Mesenchymal stem cell (in vitro differentiated cells and primary cell): ENCODE data around the gene POLR2E.

Experiments used
- DNase-seq: peaks from one replicate; pipeline ENCODE4 v3.0.0-alpha.2; 2013
- H2AFZ ChIP-seq: one replicate; pipeline ENCODE4 v1.6.1; 2013; ENCODE audit warnings: low read depth, mild to moderate bottlenecking, control low read depth, inconsistent platforms, low read length, moderate library complexity
- H2AK5ac ChIP-seq: 2 replicates; pipeline ENCODE4 v1.6.1; 2013; ENCODE audit warnings: low read length, moderate library complexity, mild to moderate bottlenecking, inconsistent platforms; ENCODE audit not compliant: severe bottlenecking
- H2BK120ac ChIP-seq: one replicate; pipeline ENCODE4 v1.6.1; 2013; ENCODE audit warnings: low read depth, mild to moderate bottlenecking, inconsistent platforms, low read length, moderate library complexity
- H2BK12ac ChIP-seq, 2 experiments: one replicate each; pipeline ENCODE4 v1.6.1; 2013; ENCODE audit warnings: inconsistent platforms in 2 of 2, low read length in 2 of 2, mild to moderate bottlenecking in 2 of 2, moderate library complexity in 2 of 2, control low read depth in 1 of 2
- H2BK15ac ChIP-seq: one replicate; pipeline ENCODE4 v1.6.1; 2013; ENCODE audit warnings: mild to moderate bottlenecking, low read depth, inconsistent platforms; ENCODE audit not compliant: poor library complexity, severe bottlenecking
- H2BK5ac ChIP-seq: 2 replicates; pipeline ENCODE4 v1.6.1; 2013; ENCODE audit warnings: low read depth, mild to moderate bottlenecking, low read length, control low read depth, inconsistent platforms; ENCODE audit not compliant: poor library complexity, severe bottlenecking
- H3K14ac ChIP-seq, 2 experiments: one replicate each; pipeline ENCODE4 v1.6.1; 2013; ENCODE audit warnings: inconsistent platforms in 2 of 2, low read length in 2 of 2, control low read depth in 1 of 2, mild to moderate bottlenecking in 1 of 2, moderate library complexity in 1 of 2
- H3K18ac ChIP-seq, 2 experiments: one replicate each; pipeline ENCODE4 v1.6.1; 2013; ENCODE audit warnings: inconsistent platforms in 2 of 2, low read length in 2 of 2, control low read depth in 1 of 2, low read depth in 1 of 2, mild to moderate bottlenecking in 1 of 2
- H3K23ac ChIP-seq, 2 experiments: one replicate each; pipeline ENCODE4 v1.6.1; 2013; ENCODE audit warnings: inconsistent platforms in 2 of 2, low read length in 2 of 2, mild to moderate bottlenecking in 2 of 2, moderate library complexity in 2 of 2, control low read depth in 1 of 2
- H3K27ac ChIP-seq: 2 replicates; pipeline ENCODE4 v1.5.1; 2013; ENCODE audit warnings: mild to moderate bottlenecking, moderate library complexity, low read length, control low read depth, inconsistent platforms; ENCODE audit not compliant: poor library complexity, severe bottlenecking
- H3K27me3 ChIP-seq, 2 experiments: 2 replicates each; pipeline versions ENCODE4 v1.6.1 to v1.7.0; 2013; ENCODE audit warnings: low read length in 2 of 2, mild to moderate bottlenecking in 2 of 2, moderate library complexity in 2 of 2, control low read depth in 1 of 2, inconsistent platforms in 1 of 2; ENCODE audit not compliant: control insufficient read depth in 1 of 2, insufficient read depth in 1 of 2
- H3K36me3 ChIP-seq, 2 experiments: 2 replicates each; pipeline versions ENCODE4 v1.6.1 to v1.7.0; 2013; ENCODE audit warnings: low read length in 2 of 2, control low read depth in 1 of 2, inconsistent platforms in 1 of 2, low read depth in 1 of 2, mild to moderate bottlenecking in 1 of 2; ENCODE audit not compliant: insufficient read depth in 2 of 2, control insufficient read depth in 1 of 2
- H3K4ac ChIP-seq, 2 experiments: one replicate each; pipeline ENCODE4 v1.6.1; 2013; ENCODE audit warnings: inconsistent platforms in 2 of 2, low read length in 2 of 2, mild to moderate bottlenecking in 2 of 2, moderate library complexity in 2 of 2, control low read depth in 1 of 2, low read depth in 1 of 2
- H3K4me1 ChIP-seq: 2 replicates; pipeline ENCODE4 v1.6.1; 2013; ENCODE audit warnings: low read depth, low read length, control low read depth; ENCODE audit not compliant: control insufficient read depth, insufficient read depth
- H3K4me2 ChIP-seq: 2 replicates; pipeline ENCODE4 v1.6.1; 2013; ENCODE audit warnings: low read length, mild to moderate bottlenecking, inconsistent platforms; ENCODE audit not compliant: poor library complexity, severe bottlenecking
- H3K4me3 ChIP-seq, 2 experiments: 2 replicates each; pipeline versions ENCODE4 v1.5.1 to v1.7.0; 2013; ENCODE audit warnings: low read length in 2 of 2, mild to moderate bottlenecking in 2 of 2, control low read depth in 1 of 2, low read depth in 1 of 2; ENCODE audit not compliant: insufficient read depth in 1 of 2
- H3K79me1 ChIP-seq: replicated peaks from 2 replicates; pipeline ENCODE4 v1.6.1; 2013; ENCODE audit warnings: mild to moderate bottlenecking, control low read depth, low read length, inconsistent platforms; ENCODE audit not compliant: poor library complexity, severe bottlenecking
- H3K9ac ChIP-seq: 2 replicates; pipeline ENCODE4 v1.7.0; 2013; ENCODE audit warnings: mild to moderate bottlenecking, low read length, moderate library complexity
- H3K9me3 ChIP-seq: 2 replicates; pipeline ENCODE4 v1.7.0; 2013; ENCODE audit warnings: mild to moderate bottlenecking, low read length; ENCODE audit not compliant: control insufficient read depth
- H4K8ac ChIP-seq: one replicate; pipeline ENCODE4 v1.6.1; 2013; ENCODE audit warnings: inconsistent platforms, mild to moderate bottlenecking, low read length, moderate library complexity
- H4K91ac ChIP-seq: one replicate; pipeline ENCODE4 v1.6.1; 2013; ENCODE audit warnings: mild to moderate bottlenecking, low read length, inconsistent platforms
- WGBS: methylation state at CpG from one replicate; pipeline ENCODE4 v1.1.7; 2013; ENCODE audit warnings: mixed read lengths; 5-methylcytosine and 5-hydroxymethylcytosine counted together

Gene POLR2E

GRCh38 chr19:1060689-1061088, 34.5 kb downstream of the POLR2E start:
- Histone ChIP-seq H2AFZ (no peak overlapping the region), H3K4me1 (peaks cover 11% of the 10 kb centered on the region), H3K9me3 (peaks cover 34% of the 10 kb centered on the region), H2BK5ac (no peak overlapping the region), H3K23ac (no peak overlapping the region), H4K91ac (no peak overlapping the region), H4K8ac (no peak overlapping the region), H2BK12ac (no peak overlapping the region), H3K4me2 (no peak overlapping the region), H3K14ac (no peak overlapping the region), H2AK5ac (no peak overlapping the region), H3K79me1 (no peaks in the 10 kb centered on the region), H3K4ac (no peak overlapping the region), H3K27ac (no peak overlapping the region), H3K4me3 (no peak overlapping the region), H3K36me3 (peaks cover 13 to 48% of the 10 kb centered on the region in 2 experiments), H2BK15ac (no peak overlapping the region), H3K9ac (no peak overlapping the region), H2BK120ac (no peak overlapping the region), H3K18ac (no peak overlapping the region), H3K27me3 (peaks cover 0 to 17% of the 10 kb centered on the region in 2 experiments)
- 87% methylated on average over 5 of the region's 5 CpGs for WGBS
- DNase-seq = no peak

GRCh38 chr19:1058112-1058511, 37.1 kb downstream of the POLR2E start:
- WGBS = 97% methylated on average over 4 of the region's 5 CpGs
- H3K36me3 ChIP-seq = peaks cover 13 to 64% of the 10 kb centered on the region in 2 experiments
- no peak overlapping the region for H2AK5ac ChIP-seq
- H3K18ac ChIP-seq = no peak overlapping the region
- no peak overlapping the region for H2BK5ac ChIP-seq
- no peaks in the 10 kb centered on the region for H3K27me3 ChIP-seq
- no peak overlapping the region for H3K14ac ChIP-seq
- no peak overlapping the region for H2BK12ac ChIP-seq
- no peak overlapping the region for H2AFZ ChIP-seq
- no peak overlapping the region for H3K23ac ChIP-seq
- no peak overlapping the region for H3K27ac ChIP-seq
- no peak overlapping the region for H4K91ac ChIP-seq
- H3K9ac ChIP-seq = no peak overlapping the region
- H3K4me1 ChIP-seq = no peaks in the 10 kb centered on the region
- no peaks in the 10 kb centered on the region for H3K79me1 ChIP-seq
- peaks cover 36% of the 10 kb centered on the region for H3K9me3 ChIP-seq
- H2BK15ac ChIP-seq = no peak overlapping the region
- no peak overlapping the region for H4K8ac ChIP-seq
- no peak overlapping the region for H2BK120ac ChIP-seq
- H3K4ac ChIP-seq = no peak overlapping the region
- no peak overlapping the region for H3K4me2 ChIP-seq
- no peak overlapping the region for H3K4me3 ChIP-seq
- DNase-seq = no peak

- Histone ChIP-seq H4K8ac (no peak overlapping the region), H2BK12ac (no peak overlapping the region), H2BK5ac (no peak overlapping the region), H2BK15ac (no peak overlapping the region), H2AFZ (no peak overlapping the region), H2BK120ac (no peak overlapping the region), H3K9me3 (peaks cover 36% of the 10 kb centered on the region), H2AK5ac (no peak overlapping the region), H3K9ac (no peak overlapping the region), H3K14ac (no peak overlapping the region), H3K36me3 (peaks cover 13 to 66% of the 10 kb centered on the region in 2 experiments), H3K4ac (no peak overlapping the region), H3K23ac (no peak overlapping the region), H3K18ac (no peak overlapping the region), H3K4me1 (no peaks in the 10 kb centered on the region), H3K79me1 (no peaks in the 10 kb centered on the region), H4K91ac (no peak overlapping the region), H3K27me3 (no peaks in the 10 kb centered on the region), H3K4me2 (no peak overlapping the region), H3K4me3 (peak overlapping the region in 1 of 2 experiments; percentile 20), H3K27ac (no peak overlapping the region)
- DNase-seq = peak; percentile 80
- 68% methylated on average over 3 of the region's 3 CpGs for WGBS
Observed at GRCh38 chr19:1057176-1057855, 37.9 kb downstream of the POLR2E start.

- Histone ChIP-seq H3K27me3 (no peaks in the 10 kb centered on the region), H2BK5ac (no peak overlapping the region), H3K14ac (no peak overlapping the region), H4K8ac (no peak overlapping the region), H3K36me3 (peaks cover 13 to 64% of the 10 kb centered on the region in 2 experiments), H2AK5ac (no peak overlapping the region), H3K79me1 (no peaks in the 10 kb centered on the region), H3K9ac (no peak overlapping the region), H3K4ac (no peak overlapping the region), H2BK15ac (no peak overlapping the region), H2AFZ (no peak overlapping the region), H2BK12ac (no peak overlapping the region), H3K23ac (no peak overlapping the region), H3K4me1 (no peaks in the 10 kb centered on the region), H3K4me2 (no peak overlapping the region), H2BK120ac (no peak overlapping the region), H3K9me3 (peaks cover 36% of the 10 kb centered on the region), H3K27ac (no peak overlapping the region), H3K18ac (no peak overlapping the region), H4K91ac (no peak overlapping the region), H3K4me3 (peak overlapping the region in 1 of 2 experiments; percentile 20)
- DNase-seq = no peak
- 95% methylated on average over 20 of the region's 20 CpGs for WGBS
Observed at GRCh38 chr19:1055886-1056620, 39.1 kb downstream of the POLR2E start.
